HG03432 (cell line): ENCODE results near the gene KRT14.

Experiments used
- ATAC-seq: cut with Tn5 transposase; IDR thresholded peaks from one replicate; pipeline ENCODE4 v1.9.1; 2021; ENCODE audit warnings: mild to moderate bottlenecking, moderate library complexity; ENCODE audit not compliant: unreplicated experiment

Gene KRT14

GRCh38 chr17:41533613-41534012, 53.1 kb downstream of the KRT14 start:
- no peak for ATAC-seq

GRCh38 chr17:41532947-41533570, 53.6 kb downstream of the KRT14 start:
- ATAC-seq = no peak
